Natural killer cell (primary cell): ENCODE results near the gene PRDM16. TPM values are rescaled to one million over a fixed set of nuclear protein-coding genes. Genes with fewer than 3 reads are reported as not detected.

Experiments used
- ATAC-seq, 3 donors: fragments of 150-1000 bp in 2 of 3; fragments of 200-7000 bp in 1 of 3; cut with Tn5 transposase; 1 replicate in 1 of 3; 2 replicates in 2 of 3; pipeline ENCODE4 v1.10.0; 2021; ENCODE audit warnings: mild to moderate bottlenecking in 2 of 3, moderate library complexity in 2 of 3
- DNase-seq, 2 donors: peaks; one replicate each; pipeline versions ENCODE4 v3.0.0 to v3.0.0-alpha.2; 2013 to 2021; ENCODE audit warnings: mixed read lengths in 1 of 2
- H3K27ac ChIP-seq: one replicate; pipeline ENCODE4 v1.5.1; 2013; ENCODE audit warnings: mild to moderate bottlenecking, low read length
- H3K27me3 ChIP-seq: one replicate; pipeline ENCODE4 v1.6.1; 2013; ENCODE audit warnings: low read length; ENCODE audit not compliant: control insufficient read depth, insufficient read depth
- H3K36me3 ChIP-seq: one replicate; pipeline ENCODE4 v1.6.1; 2013; ENCODE audit warnings: low read length; ENCODE audit not compliant: control insufficient read depth, insufficient read depth
- H3K4me1 ChIP-seq: one replicate; pipeline ENCODE4 v1.6.1; 2013; ENCODE audit warnings: low read length; ENCODE audit not compliant: control insufficient read depth, insufficient read depth
- H3K4me3 ChIP-seq: one replicate; pipeline ENCODE4 v1.5.1; 2013; ENCODE audit warnings: low read length
- H3K9me3 ChIP-seq: one replicate; pipeline ENCODE4 v1.6.1; 2013; ENCODE audit warnings: low read length; ENCODE audit not compliant: control insufficient read depth, insufficient read depth
- H3K27ac Mint-ChIP-seq, 2 donors: one replicate each; pipeline ENCODE4 v1.8.0; 2022; ENCODE audit warnings: mild to moderate bottlenecking in 2 of 2, mixed read lengths in 2 of 2, moderate library complexity in 1 of 2
- H3K27me3 Mint-ChIP-seq, 2 donors: one replicate each; pipeline ENCODE4 v1.8.0; 2022; ENCODE audit warnings: low read depth in 2 of 2, mixed read lengths in 2 of 2
- H3K36me3 Mint-ChIP-seq: one replicate; pipeline ENCODE4 v1.8.0; 2022; ENCODE audit warnings: mixed read lengths
- H3K4me1 Mint-ChIP-seq, 2 donors: one replicate each; pipeline ENCODE4 v1.8.0; 2022; ENCODE audit warnings: mixed read lengths in 2 of 2
- H3K4me3 Mint-ChIP-seq: one replicate; pipeline ENCODE4 v1.8.0; 2022; ENCODE audit warnings: mild to moderate bottlenecking, moderate library complexity, mixed read lengths
- H3K9me3 Mint-ChIP-seq, 2 donors: one replicate each; pipeline ENCODE4 v1.8.0; 2022; ENCODE audit warnings: mixed read lengths in 2 of 2
- WGBS: methylation state at CpG from one replicate; pipeline ENCODE4 v1.1.7; 2013; ENCODE audit warnings: missing lambda C conversion rate; ENCODE audit not compliant: insufficient coverage; 5-methylcytosine and 5-hydroxymethylcytosine counted together
- intact Hi-C: fragments of 100-400 bp; cut with micrococcal nuclease; formaldehyde crosslinking; loops from one replicate; pipeline ENCODE4 v1.14.2; 2022
- total RNA-seq, 4 donors: library from RNA; stranded (reverse); fragments of 120-200 nt in 1 of 4; gene quantifications; one replicate each; pipeline versions ENCODE4 v1.2.3 to v1.2.4, GENCODE V29; 2013 to 2022
- TF ChIP-seq, protein P1 (sequence below): fragments of 200-600 bp; IDR thresholded peaks from one replicate; pipeline ENCODE4 v1.8.0; 2022; ENCODE audit warnings: antibody characterized with exemption

PRDM16 gene
- total RNA-seq, 3 donors from 2014 or later (not counting 1 experiment from before 2014, with no cell fraction given), result 0.25 to 0.64 TPM; not detected in 1

DNA sequence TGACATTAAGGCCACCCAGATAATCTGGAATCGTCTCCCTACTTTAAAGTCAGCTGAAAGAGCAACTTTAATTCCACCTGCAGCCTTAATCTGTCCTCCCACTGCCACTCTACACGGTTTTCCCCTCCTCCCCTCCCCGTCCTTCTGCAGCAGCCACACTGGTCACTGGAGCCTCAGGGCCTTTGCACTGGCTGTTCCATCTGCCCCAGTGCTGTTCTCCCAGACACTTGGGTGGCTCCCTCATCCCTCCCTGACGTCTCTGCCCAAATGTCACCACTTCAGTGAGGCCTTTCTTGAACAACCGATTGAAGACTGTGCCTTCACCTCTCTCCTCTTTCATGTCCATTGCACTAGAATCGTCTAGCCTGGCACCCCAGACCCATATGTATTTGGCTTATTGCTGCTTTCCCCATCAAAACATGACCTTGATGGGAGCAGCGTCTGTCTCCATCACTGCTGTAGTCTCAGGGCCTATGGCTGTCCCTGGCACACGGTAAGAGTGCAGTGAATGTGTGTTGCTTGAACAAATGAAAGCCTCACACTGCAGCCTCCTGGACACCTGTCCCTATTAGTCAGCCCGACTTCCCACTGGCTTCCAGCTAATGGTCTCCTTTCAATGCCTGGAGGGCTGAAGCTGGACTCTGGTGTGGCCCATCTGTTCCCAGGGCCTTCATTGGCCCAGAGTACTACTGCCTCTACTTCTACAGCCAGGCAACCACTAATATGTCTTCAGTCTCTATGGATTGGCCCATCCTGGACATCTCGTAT is 10.6 kb upstream of the PRDM16 start:
- Mint-ChIP-seq H3K9me3 (no peaks in the 10 kb centered on the region), H3K4me3 (no peak overlapping the region), H3K27me3 (peaks cover 0 to 7% of the 10 kb centered on the region in 2 donors), H3K4me1 (no peaks in the 10 kb centered on the region), H3K36me3 (no peaks in the 10 kb centered on the region), H3K27ac (no peak overlapping the region)
- Histone ChIP-seq H3K4me3 (no peak overlapping the region), H3K36me3 (no peaks in the 10 kb centered on the region), H3K9me3 (no peaks in the 10 kb centered on the region), H3K27me3 (no peaks in the 10 kb centered on the region), H3K4me1 (no peaks in the 10 kb centered on the region), H3K27ac (no peak overlapping the region)
- intact Hi-C loops, result no loop called here
- WGBS, result 86% methylated on average over 10 of the region's 10 CpGs
- TF ChIP-seq, protein P1, sequence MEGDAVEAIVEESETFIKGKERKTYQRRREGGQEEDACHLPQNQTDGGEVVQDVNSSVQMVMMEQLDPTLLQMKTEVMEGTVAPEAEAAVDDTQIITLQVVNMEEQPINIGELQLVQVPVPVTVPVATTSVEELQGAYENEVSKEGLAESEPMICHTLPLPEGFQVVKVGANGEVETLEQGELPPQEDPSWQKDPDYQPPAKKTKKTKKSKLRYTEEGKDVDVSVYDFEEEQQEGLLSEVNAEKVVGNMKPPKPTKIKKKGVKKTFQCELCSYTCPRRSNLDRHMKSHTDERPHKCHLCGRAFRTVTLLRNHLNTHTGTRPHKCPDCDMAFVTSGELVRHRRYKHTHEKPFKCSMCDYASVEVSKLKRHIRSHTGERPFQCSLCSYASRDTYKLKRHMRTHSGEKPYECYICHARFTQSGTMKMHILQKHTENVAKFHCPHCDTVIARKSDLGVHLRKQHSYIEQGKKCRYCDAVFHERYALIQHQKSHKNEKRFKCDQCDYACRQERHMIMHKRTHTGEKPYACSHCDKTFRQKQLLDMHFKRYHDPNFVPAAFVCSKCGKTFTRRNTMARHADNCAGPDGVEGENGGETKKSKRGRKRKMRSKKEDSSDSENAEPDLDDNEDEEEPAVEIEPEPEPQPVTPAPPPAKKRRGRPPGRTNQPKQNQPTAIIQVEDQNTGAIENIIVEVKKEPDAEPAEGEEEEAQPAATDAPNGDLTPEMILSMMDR, result no peak
- ATAC-seq, result no peak
- no peak for DNase-seq

DNA sequence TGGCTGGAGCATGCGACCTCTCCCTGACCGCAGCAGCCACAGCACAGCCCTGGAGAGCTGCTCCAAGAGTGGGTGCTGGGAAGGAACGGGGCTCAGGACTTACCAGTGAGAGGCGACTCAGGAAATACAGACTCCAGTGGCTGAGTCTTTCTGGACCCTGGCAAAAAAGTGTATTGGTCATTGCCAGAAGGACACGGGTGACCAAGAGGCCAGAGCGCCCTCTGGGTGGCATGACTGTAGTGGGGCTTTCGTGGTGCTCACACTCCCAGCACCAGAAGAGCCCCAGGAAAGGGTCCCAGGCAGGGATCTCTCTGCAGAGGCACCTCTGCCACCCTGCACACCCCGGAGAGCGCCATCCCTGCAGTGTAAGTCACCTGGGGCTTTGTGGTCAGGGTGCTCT is 8.9 kb upstream of the PRDM16 start:
- H3K4me1 ChIP-seq, result no peaks in the 10 kb centered on the region
- no peak overlapping the region for H3K27ac ChIP-seq
- TF ChIP-seq, protein P1, result no peak
- H3K9me3 ChIP-seq, result no peaks in the 10 kb centered on the region
- no peaks in the 10 kb centered on the region for H3K9me3 Mint-ChIP-seq
- 85% methylated on average over 9 of the region's 9 CpGs for WGBS
- peaks cover 0 to 9% of the 10 kb centered on the region in 2 donors for H3K27me3 Mint-ChIP-seq
- H3K4me1 Mint-ChIP-seq, result no peaks in the 10 kb centered on the region
- no peaks in the 10 kb centered on the region for H3K36me3 ChIP-seq
- no peak overlapping the region for H3K27ac Mint-ChIP-seq
- intact Hi-C loops, result no loop called here
- no peak overlapping the region for H3K4me3 Mint-ChIP-seq
- no peaks in the 10 kb centered on the region for H3K36me3 Mint-ChIP-seq
- no peak for ATAC-seq
- no peaks in the 10 kb centered on the region for H3K27me3 ChIP-seq
- DNase-seq, result no peak
- H3K4me3 ChIP-seq, result no peak overlapping the region

DNA sequence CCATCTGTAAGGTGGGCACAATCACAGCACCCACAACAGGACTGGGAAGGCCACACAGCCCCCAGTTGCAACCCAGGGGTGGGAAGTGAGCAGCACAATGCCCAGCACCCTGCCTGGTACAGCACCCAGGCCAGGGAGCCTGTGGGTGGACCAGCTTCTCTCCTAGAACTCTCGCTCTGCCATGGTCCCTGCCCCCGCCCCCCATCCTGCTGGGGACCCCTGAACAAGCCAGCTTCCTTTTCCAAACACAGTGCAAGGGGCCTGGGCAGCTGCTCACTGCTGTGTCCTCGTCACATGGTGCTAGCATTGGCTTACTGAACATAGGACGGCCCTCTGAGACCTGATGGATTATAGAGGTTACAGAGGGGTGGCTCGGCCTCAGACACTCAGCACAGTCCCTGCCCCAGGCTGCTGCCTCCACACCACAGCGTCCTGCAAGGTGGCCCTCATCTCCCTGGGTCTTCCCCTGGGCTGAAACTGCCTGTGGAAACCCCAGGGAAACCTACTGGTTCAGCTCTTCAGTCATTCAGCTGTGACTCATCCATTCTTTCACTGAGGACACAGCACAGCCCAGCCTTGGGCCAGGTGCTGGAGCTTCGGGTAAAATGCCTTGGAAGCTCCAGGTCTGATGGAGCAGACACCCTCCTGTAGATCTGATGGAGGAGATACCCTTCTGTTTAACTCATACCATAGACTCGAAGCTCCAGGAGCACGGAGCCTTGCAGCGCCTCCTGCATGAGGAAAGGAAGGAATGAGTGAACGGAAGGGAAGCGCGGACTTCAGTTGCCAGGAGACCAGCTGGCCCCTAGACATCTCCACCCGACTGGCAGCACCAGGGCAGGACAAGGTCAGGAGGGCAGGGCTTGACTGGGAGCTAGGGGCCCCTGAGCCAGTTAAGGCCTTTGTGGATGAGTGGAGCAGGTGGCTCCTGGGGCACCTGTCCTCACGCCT is 8.1 kb upstream of the PRDM16 start:
- DNase-seq (no peak), ATAC-seq (no peak)
- H3K4me1 ChIP-seq, result no peaks in the 10 kb centered on the region
- H3K9me3 ChIP-seq, result no peaks in the 10 kb centered on the region
- no peak overlapping the region for H3K4me3 Mint-ChIP-seq
- peaks cover 0 to 10% of the 10 kb centered on the region in 2 donors for H3K27me3 Mint-ChIP-seq
- H3K27me3 ChIP-seq, result no peaks in the 10 kb centered on the region
- 88% methylated on average over 15 of the region's 15 CpGs for WGBS
- no peaks in the 10 kb centered on the region for H3K9me3 Mint-ChIP-seq
- H3K4me1 Mint-ChIP-seq, result no peaks in the 10 kb centered on the region
- H3K4me3 ChIP-seq, result no peak overlapping the region
- no peaks in the 10 kb centered on the region for H3K36me3 ChIP-seq
- intact Hi-C loops, result no loop called here
- TF ChIP-seq, protein P1, result no peak
- H3K27ac Mint-ChIP-seq, result no peak overlapping the region
- H3K27ac ChIP-seq, result no peak overlapping the region
- no peaks in the 10 kb centered on the region for H3K36me3 Mint-ChIP-seq
